Dendritic cell treated with granulocyte-macrophage colony-stimulating factor and Interleukin-4, amounts not matched to agents 40 ng/mL and 50 ng/mL, for 4 days (primary cell): Measurements from ENCODE around the gene KRT76.
"Not testable (repeated sequence)": the region's sequence is repeated elsewhere in the genome, so short reads cannot be mapped to it uniquely, and the experiment has no call there.

ENCODE experiments used
- H3K27ac Mint-ChIP-seq: one replicate; pipeline ENCODE4 v1.8.0; 2022; ENCODE audit warnings: mild to moderate bottlenecking, mixed read lengths
- H3K27me3 Mint-ChIP-seq: one replicate; pipeline ENCODE4 v1.8.0; 2022; ENCODE audit warnings: mild to moderate bottlenecking, mixed read lengths
- H3K36me3 Mint-ChIP-seq: one replicate; pipeline ENCODE4 v1.8.0; 2022; ENCODE audit warnings: low read depth, mixed read lengths
- H3K4me1 Mint-ChIP-seq: one replicate; pipeline ENCODE4 v1.8.0; 2022; ENCODE audit warnings: low read depth, mixed read lengths
- H3K4me3 Mint-ChIP-seq: one replicate; pipeline ENCODE4 v1.8.0; 2022; ENCODE audit warnings: mild to moderate bottlenecking, moderate library complexity, mixed read lengths
- H3K9me3 Mint-ChIP-seq: one replicate; pipeline ENCODE4 v1.8.0; 2022; ENCODE audit warnings: mixed read lengths
- intact Hi-C: fragments of 100-400 bp; cut with micrococcal nuclease; formaldehyde crosslinking; loops from one replicate; pipeline ENCODE4 v1.15.0; 2022

KRT76 gene

DNA sequence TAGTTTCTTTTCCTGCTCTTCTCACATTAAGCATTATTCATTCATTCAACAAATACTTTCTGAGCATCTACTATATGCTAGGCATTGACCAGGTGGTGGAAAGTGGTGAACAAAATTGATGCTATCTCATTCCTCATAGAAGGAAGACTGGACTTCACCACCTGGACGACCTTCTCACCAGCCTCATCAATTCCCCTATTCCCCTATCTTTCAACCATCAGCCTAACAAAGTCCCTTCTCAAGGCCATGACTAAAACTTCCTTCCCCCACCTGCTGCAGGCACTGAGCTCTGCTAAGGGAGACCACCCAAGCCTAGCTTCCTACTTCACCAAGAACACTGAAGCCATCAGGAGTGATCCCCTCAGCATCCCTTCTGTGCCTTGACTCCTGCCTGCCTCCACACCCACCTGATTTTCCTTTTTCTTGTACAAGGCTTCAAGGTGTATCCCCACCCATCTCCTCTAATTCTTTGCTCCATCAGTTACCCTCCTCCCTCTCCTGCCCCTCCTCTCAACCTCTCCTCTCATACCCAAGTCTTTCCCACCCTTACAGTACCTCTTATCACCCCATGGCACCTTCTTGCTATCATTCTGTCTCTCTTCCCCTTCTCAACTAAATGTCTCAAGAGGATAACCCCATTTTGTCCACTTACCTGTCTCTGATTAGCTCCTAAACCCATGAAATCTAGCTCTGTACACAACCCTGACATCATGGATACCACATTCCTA is 19.5 kb downstream of the KRT76 start:
- H3K9me3 Mint-ChIP-seq: peaks cover 18% of the 10 kb centered on the region
- no peak overlapping the region for H3K4me3 Mint-ChIP-seq
- H3K27ac Mint-ChIP-seq: no peak overlapping the region
- peaks cover 4% of the 10 kb centered on the region for H3K27me3 Mint-ChIP-seq
- no peaks in the 10 kb centered on the region for H3K4me1 Mint-ChIP-seq
- intact Hi-C loops: no loop called here
- H3K36me3 Mint-ChIP-seq: no peaks in the 10 kb centered on the region

DNA sequence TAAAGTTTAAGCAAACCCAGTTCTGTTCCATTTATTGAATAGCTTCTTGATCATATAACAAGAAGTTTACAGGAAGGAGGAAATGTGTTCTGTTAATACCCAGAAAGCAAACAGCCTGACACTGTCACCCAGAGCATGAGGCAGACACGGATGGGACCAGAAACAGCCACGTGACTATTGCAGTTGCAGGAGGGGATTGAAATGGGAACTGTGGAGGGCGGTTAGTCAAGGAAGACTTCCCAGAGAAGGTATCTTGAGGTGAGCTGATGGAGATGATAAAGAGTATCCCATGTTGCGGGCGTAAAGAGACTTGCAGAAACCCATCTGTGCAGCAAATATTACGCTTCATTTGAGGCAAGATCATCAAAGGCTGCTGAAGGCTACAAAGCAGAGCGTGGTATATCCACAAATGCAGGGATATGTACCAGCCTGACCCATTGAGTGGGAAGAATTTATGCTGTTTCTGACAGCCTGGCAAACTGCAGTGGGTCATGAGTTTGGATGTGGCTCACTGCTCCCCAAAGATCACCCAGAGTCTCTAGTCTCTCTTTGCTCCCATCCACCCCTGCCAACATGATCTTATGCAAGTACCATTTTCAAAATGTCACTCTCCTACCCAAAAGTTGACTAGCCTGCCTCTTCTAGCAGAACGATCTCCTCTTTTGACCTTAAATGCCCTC is 20.7 kb downstream of the KRT76 start:
- Mint-ChIP-seq H3K27me3 (peaks cover 4% of the 10 kb centered on the region), H3K4me3 (no peak overlapping the region), H3K9me3 (peaks cover 18% of the 10 kb centered on the region), H3K36me3 (no peaks in the 10 kb centered on the region), H3K4me1 (no peaks in the 10 kb centered on the region), H3K27ac (no peak overlapping the region)
- intact Hi-C loops: no loop called here

DNA sequence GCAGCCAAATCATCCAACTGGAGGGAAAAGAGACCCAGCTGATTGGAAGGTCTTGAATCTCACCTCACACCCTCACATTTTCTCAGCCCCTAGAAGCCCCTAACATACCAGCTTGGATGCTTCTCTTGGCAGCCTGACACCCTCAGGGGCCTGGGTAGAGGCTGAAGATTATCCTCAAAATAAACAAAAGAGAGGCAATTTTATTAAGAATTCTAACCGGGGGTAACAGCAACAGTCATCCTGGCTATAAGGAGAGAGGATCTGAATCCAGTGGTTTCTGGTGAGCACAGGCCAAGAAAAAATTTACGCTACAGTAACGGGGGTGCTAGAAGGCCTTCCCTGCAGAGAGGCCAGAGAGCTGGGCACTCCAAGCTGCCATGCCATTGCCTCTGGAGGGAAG is 21.6 kb downstream of the KRT76 start:
- no peak overlapping the region for H3K4me3 Mint-ChIP-seq
- H3K9me3 Mint-ChIP-seq: peaks cover 10% of the 10 kb centered on the region
- intact Hi-C loops: no loop called here
- H3K27ac Mint-ChIP-seq: no peak overlapping the region
- no peaks in the 10 kb centered on the region for H3K4me1 Mint-ChIP-seq
- peaks cover 6% of the 10 kb centered on the region for H3K27me3 Mint-ChIP-seq
- no peaks in the 10 kb centered on the region for H3K36me3 Mint-ChIP-seq

DNA sequence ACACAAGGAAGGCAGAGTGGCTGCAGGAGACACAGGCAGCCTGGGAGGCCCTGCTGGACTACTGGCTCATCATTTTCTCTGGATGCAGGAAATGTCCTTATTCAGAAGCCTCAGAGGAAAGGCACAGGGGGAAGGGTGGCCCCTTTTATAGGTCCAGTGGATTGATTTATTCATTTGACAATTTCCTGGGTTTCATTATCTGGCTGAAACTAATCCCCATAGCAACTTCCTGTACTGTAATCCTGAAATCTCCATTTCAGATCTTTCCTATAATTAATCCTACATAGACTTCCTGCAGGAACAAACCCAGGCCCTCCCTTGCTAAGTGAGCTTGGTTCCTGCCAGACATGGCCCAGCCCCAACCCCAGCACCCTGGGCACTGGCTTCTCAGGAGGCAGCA is 23.0 kb downstream of the KRT76 start:
- H3K4me1 Mint-ChIP-seq: no peaks in the 10 kb centered on the region
- intact Hi-C loops: no loop called here
- no peaks in the 10 kb centered on the region for H3K9me3 Mint-ChIP-seq
- H3K36me3 Mint-ChIP-seq: no peaks in the 10 kb centered on the region
- H3K27ac Mint-ChIP-seq: no peak overlapping the region
- peaks cover 6% of the 10 kb centered on the region for H3K27me3 Mint-ChIP-seq
- no peak overlapping the region for H3K4me3 Mint-ChIP-seq

DNA sequence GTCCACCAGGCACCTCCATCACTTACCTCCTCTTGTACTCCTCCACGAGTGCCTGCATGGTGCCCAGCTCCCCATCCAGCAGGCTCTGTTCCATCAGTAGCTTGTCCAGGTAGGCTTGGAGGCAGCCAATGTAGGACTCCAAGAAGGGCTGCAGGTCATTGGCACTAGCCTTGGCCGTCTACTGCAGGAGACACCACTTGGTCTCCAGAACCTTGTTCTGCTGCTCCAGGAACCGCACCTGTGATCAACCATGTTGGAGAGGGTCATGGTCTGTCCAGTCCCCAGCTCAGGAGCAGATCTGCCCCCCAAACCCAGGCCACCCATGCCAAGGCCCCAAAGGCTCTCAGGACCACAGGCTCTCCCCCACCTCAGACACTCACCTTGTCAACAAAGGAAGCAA is 23.9 kb downstream of the KRT76 start:
- H3K36me3 Mint-ChIP-seq: no peaks in the 10 kb centered on the region
- no peaks in the 10 kb centered on the region for H3K9me3 Mint-ChIP-seq
- H3K4me1 Mint-ChIP-seq: no peaks in the 10 kb centered on the region
- intact Hi-C loops: no loop called here
- no peak overlapping the region for H3K27ac Mint-ChIP-seq
- H3K4me3 Mint-ChIP-seq: no peak overlapping the region
- peaks cover 7% of the 10 kb centered on the region for H3K27me3 Mint-ChIP-seq

DNA sequence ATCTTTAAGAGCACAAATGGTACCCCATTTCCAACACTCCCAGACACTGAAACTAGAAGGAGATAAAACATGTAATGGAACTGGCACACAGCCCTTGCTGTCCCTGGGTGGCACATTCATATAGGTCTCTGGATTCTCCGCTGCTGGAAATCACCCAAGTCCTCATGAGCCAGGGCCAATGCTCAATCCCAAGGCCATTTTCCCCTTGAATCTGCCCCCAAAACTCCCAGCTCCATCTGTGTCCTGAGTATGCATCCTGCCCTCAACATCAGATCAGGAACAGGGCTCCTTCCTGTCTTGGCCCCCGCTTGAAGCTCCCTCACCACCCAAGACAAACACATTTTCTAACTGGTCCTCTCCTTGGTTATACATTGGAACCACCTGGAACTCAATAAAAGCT is 24.6 kb downstream of the KRT76 start:
- Mint-ChIP-seq H3K9me3 (no peaks in the 10 kb centered on the region), H3K27me3 (peaks cover 7% of the 10 kb centered on the region), H3K36me3 (no peaks in the 10 kb centered on the region), H3K4me1 (no peaks in the 10 kb centered on the region), H3K4me3 (no peak overlapping the region), H3K27ac (no peak overlapping the region)
- intact Hi-C loops: no loop called here

DNA sequence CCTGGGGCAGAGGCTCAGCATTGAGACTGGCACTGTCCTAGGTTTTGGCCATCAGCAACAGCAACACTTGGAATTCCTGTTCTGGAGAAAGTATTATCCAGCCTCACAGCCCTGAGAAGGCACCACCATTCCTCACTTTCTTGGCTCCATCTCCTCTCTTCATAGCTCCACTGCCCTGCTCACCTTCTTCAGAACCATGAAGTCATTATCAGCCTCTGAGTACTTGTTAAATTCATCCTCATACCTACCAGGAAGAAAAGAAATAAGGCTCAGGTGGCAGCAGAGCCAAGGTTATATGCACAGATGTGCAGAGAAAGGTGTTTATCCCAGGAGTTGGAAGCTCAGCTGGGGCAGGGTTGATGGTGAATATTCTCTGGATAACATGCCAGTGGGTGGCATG is 25.4 kb downstream of the KRT76 start:
- no peak overlapping the region for H3K4me3 Mint-ChIP-seq
- H3K27me3 Mint-ChIP-seq: peaks cover 7% of the 10 kb centered on the region
- intact Hi-C loops: no loop called here
- no peaks in the 10 kb centered on the region for H3K9me3 Mint-ChIP-seq
- no peaks in the 10 kb centered on the region for H3K36me3 Mint-ChIP-seq
- H3K4me1 Mint-ChIP-seq: no peaks in the 10 kb centered on the region
- no peak overlapping the region for H3K27ac Mint-ChIP-seq

DNA sequence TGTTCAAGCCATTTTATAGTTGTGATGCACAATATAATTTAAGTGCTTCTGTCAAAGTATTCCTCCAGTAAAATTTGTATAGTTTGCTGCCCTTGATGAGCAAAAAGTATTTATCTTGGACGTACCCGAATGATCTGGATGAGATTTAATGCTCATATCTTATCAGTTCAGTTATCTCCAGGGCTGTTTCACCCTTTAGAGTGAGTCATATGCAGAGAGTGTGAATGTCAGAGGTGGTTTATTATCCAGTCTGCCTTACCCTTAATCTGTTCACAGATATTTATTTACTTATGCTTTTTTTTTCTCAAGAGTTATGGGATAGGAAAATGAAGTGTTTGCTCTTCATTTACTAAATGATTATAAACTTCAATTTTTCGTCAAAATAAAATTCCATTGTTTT is 26.6 kb downstream of the KRT76 start:
- H3K9me3 Mint-ChIP-seq, intact Hi-C loops, H3K27ac Mint-ChIP-seq, H3K4me1 Mint-ChIP-seq, H3K36me3 Mint-ChIP-seq, H3K27me3 Mint-ChIP-seq, H3K4me3 Mint-ChIP-seq: not testable (repeated sequence)

DNA sequence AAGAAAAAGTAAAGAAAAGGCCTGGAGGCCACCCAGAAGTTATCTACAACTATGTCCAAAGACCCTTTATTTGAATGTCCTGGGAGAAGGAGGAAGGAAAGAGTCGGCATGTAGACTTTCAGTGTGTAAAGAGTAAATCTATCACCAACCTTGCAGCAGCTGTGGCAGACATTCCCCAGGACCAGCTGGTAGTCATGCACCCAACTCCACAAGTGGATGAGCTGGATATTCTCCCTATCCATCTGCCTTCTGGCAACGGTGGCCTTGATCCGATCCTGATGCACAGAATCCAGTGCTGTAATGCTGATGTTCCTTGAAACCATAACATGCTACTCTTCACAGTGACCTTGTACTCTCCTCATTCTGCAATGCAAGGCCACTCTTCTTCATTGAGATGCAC is 27.3 kb downstream of the KRT76 start:
- Mint-ChIP-seq H3K27ac (no peak overlapping the region), H3K36me3 (no peaks in the 10 kb centered on the region), H3K4me3 (no peak overlapping the region), H3K27me3 (peaks cover 7% of the 10 kb centered on the region), H3K4me1 (no peaks in the 10 kb centered on the region), H3K9me3 (no peaks in the 10 kb centered on the region)
- intact Hi-C loops: no loop called here

DNA sequence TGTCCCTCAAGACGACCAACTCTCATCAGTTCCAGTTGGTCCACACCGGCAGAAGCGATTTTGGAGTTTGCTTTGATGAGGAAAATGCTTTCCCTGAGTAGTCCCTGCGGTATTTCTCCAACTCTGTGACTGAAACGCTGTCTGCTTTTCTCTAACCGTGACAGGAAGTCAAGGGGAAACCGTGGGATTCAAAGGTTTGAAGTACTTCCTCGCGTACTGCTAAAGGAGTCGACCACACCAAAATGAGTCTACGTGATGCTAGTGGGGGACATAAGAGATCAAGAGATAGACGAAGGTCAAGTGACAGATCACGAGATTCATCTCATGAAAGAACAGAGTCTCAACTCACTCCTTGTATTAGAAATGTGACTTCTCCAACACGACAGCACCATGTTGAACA is 28.6 kb downstream of the KRT76 start:
- Mint-ChIP-seq H3K4me3 (no peak overlapping the region), H3K4me1 (no peaks in the 10 kb centered on the region), H3K27me3 (peaks cover 6% of the 10 kb centered on the region), H3K36me3 (no peaks in the 10 kb centered on the region), H3K27ac (no peak overlapping the region), H3K9me3 (no peaks in the 10 kb centered on the region)
- intact Hi-C loops: no loop called here

DNA sequence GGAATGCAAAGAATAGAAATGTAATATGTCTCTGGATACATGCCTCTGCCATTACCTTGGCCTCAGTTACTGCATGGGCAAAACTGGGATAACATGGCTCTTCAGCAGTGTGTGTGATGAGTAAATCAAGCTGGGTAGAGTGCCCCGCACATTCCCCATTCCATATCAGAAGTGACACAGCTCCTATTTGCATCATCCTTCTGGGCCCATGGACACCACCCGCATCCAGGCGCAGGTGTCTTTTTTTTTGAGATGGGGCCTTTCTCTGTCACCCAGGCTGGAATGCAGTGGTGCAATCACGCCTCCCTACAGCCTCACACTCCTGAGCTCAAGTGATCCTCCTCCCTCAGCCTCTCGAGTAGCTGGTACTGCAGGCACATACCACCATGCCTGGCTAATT is 31.6 kb downstream of the KRT76 start:
- H3K27me3 Mint-ChIP-seq: peaks cover 9% of the 10 kb centered on the region
- no peak overlapping the region for H3K4me3 Mint-ChIP-seq
- no peaks in the 10 kb centered on the region for H3K4me1 Mint-ChIP-seq
- H3K27ac Mint-ChIP-seq: no peak overlapping the region
- no peaks in the 10 kb centered on the region for H3K36me3 Mint-ChIP-seq
- intact Hi-C loops: no loop called here
- no peaks in the 10 kb centered on the region for H3K9me3 Mint-ChIP-seq

DNA sequence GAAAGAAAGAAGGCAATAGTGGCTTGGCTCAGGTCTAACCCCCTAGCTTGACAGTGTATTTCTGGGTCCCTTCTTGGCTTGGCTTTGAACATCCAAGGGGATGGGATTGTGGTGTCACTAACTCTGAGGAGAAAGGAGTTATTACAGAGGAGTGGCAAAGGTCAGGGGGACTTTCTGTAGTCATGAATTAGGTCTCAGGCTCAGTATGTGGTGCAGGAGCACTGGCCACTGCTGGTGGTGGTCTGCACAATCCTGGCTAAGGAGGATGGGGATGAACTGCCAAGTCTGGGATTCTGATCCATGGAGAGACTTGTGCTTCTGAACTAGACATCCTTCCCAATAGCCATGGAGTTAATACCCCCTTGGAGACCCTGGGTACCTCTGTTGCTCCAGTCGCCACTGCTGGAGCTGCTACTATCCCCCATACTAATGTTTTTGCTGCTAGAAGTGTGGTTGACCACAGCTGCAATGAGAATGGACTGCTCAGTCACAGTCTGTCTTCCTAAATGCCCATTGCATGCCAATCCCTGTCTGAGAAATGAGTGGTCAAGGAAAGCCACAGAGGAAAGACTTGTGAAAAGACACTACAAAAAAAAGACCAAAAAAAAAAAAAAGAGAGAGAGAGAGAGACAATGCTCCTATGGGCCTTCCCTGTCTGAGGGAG is 32.5 kb downstream of the KRT76 start:
- H3K27ac Mint-ChIP-seq: no peak overlapping the region
- no peaks in the 10 kb centered on the region for H3K36me3 Mint-ChIP-seq
- no peaks in the 10 kb centered on the region for H3K4me1 Mint-ChIP-seq
- H3K4me3 Mint-ChIP-seq: no peak overlapping the region
- H3K27me3 Mint-ChIP-seq: peaks cover 9% of the 10 kb centered on the region
- intact Hi-C loops: no loop called here
- H3K9me3 Mint-ChIP-seq: no peaks in the 10 kb centered on the region

DNA sequence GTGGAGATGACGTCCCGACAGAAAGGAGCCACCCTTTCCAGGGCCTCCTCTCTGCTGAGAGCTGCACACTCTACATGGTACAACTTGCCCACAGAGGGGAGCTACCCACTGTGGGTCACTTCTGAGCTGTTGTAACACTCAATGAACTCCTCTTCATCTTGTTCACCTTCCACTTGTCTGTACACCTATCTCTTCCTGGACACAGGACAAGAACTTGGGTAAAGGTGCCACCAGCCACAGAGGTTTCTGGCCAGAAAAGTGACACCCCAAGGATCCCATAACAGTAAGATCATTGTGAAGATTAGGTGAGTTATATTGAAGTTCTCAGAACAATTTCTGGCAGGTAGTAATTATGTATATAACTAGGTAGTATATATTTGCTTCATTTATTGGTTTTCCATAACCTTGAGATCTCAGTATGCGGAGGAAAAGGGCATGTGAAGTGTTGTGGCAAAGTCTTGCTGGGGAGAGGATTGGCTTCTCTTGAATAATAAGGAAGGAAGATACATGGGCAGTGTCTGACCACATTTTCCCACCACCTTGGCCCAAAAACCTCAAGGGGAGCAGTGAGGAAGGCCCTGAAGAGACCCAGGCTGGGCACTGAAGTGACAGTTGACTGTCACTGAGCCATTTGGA is 34.2 kb downstream of the KRT76 start:
- Mint-ChIP-seq H3K4me1 (no peaks in the 10 kb centered on the region), H3K4me3 (no peak overlapping the region), H3K36me3 (no peaks in the 10 kb centered on the region), H3K27me3 (peaks cover 7% of the 10 kb centered on the region), H3K9me3 (no peaks in the 10 kb centered on the region), H3K27ac (no peak overlapping the region)
- intact Hi-C loops: no loop called here

DNA sequence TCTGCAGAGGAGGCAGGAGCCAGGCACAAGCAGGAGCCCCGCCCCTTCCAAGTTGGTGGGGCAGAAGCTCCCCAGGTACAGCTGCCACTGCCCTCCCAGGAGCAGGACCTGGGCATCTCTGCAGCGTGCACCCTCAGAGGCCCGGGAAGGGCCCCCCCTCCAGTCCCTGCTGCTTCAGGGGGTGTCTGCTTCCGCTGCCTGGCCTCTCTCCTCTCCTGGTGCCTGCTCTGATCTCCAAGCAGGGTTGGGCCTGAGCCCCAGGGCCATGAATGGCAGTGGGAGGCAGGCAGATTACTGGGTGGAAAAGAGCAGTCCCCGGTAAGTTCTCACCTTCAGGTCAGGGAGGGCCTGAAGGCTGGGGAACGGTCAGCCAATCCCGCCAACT is 35.0 kb downstream of the KRT76 start:
- H3K36me3 Mint-ChIP-seq: no peaks in the 10 kb centered on the region
- H3K27me3 Mint-ChIP-seq: peaks cover 7% of the 10 kb centered on the region

More for the DNA sequence above, 35.0 kb downstream of the KRT76 start:
- intact Hi-C loops: no loop called here
- Mint-ChIP-seq H3K9me3 (no peaks in the 10 kb centered on the region), H3K27ac (no peak overlapping the region), H3K4me1 (no peaks in the 10 kb centered on the region), H3K4me3 (no peak overlapping the region)
